B cell (primary cell): ENCODE results near the gene SMCO2. TPM values are rescaled to one million over a fixed set of nuclear protein-coding genes. Genes with fewer than 3 reads are reported as not detected.

Experiments used
- ATAC-seq: fragments of 200-7000 bp; cut with Tn5 transposase; one replicate; pipeline ENCODE4 v1.10.0; 2021; ENCODE audit warnings: low read depth, mild to moderate bottlenecking, moderate number of reproducible peaks, moderate library complexity
- CTCF ChIA-PET: fragments of 350-600 bp; sonication (Branson Sonifier 250); formaldehyde crosslinking; loops from one replicate; lab custom pipeline; 2021; ENCODE audit warnings: antibody characterized with exemption, inconsistent platforms; lab: Charles Lee
- POLR2A ChIA-PET: fragments of 350-600 bp; sonication (Branson Sonifier 250); formaldehyde crosslinking; loops from one replicate; lab custom pipeline; 2021; ENCODE audit warnings: antibody characterized with exemption; lab: Charles Lee
- DNase-seq: peaks from one replicate; pipeline ENCODE4 v3.0.0; 2013
- H2AFZ ChIP-seq: 2 replicates; pipeline ENCODE4 v1.6.1; 2012; ENCODE audit warnings: mild to moderate bottlenecking, low read depth, low read length; ENCODE audit not compliant: insufficient read depth, poor library complexity, severe bottlenecking
- H3K27ac ChIP-seq, 2 donors: 1 replicate in 1 of 2; 2 replicates in 1 of 2; pipeline ENCODE4 v1.5.1; 2012 to 2013; ENCODE audit warnings: low read length in 2 of 2, mild to moderate bottlenecking in 2 of 2, moderate library complexity in 1 of 2
- H3K27me3 ChIP-seq, 4 experiments: fragments of 200-600 bp in 1 of 4; sonication (generic) in 1 of 4; replicated peaks in 1 of 4; 1 replicate in 2 of 4; 2 replicates in 2 of 4; pipeline versions ENCODE4 v1.6.1 to v1.7.0; 2013 to 2016; ENCODE audit warnings: low read length in 3 of 4, mild to moderate bottlenecking in 2 of 4, mixed read lengths in 1 of 4, moderate library complexity in 1 of 4; ENCODE audit not compliant: insufficient read depth in 4 of 4, control insufficient read depth in 3 of 4; ENCODE audit errors: control extremely low read depth in 1 of 4
- H3K36me3 ChIP-seq, 2 experiments: replicated peaks in 1 of 2; 1 replicate in 1 of 2; 2 replicates in 1 of 2; pipeline versions ENCODE4 v1.6.1 to v1.7.1; 2013; ENCODE audit warnings: low read length in 1 of 2; ENCODE audit not compliant: insufficient read depth in 2 of 2, control insufficient read depth in 1 of 2; ENCODE audit errors: control extremely low read depth in 1 of 2, extremely low read depth in 1 of 2
- H3K4me1 ChIP-seq, 2 donors: fragments of 200-600 bp in 1 of 2; sonication (generic) in 1 of 2; 1 replicate in 1 of 2; 2 replicates in 1 of 2; pipeline versions ENCODE4 v1.5.1 to v1.6.1; 2013 to 2017; ENCODE audit warnings: low read length in 2 of 2; ENCODE audit not compliant: control insufficient read depth in 2 of 2, insufficient read depth in 2 of 2
- H3K4me2 ChIP-seq: replicated peaks from 2 replicates; pipeline ENCODE3; 2012; ENCODE audit warnings: mild to moderate bottlenecking, low read depth, low read length; ENCODE audit not compliant: poor library complexity, severe bottlenecking
- H3K4me3 ChIP-seq, 5 experiments: fragments of 200-600 bp in 1 of 5; sonication (generic) in 1 of 5; 1 replicate in 3 of 5; 2 replicates in 2 of 5; pipeline versions ENCODE4 v1.5.1 to v1.7.0; 2011 to 2016; ENCODE audit warnings: low read length in 4 of 5, mild to moderate bottlenecking in 4 of 5, low read depth in 2 of 5, control low read depth in 1 of 5, moderate library complexity in 1 of 5; ENCODE audit not compliant: insufficient read depth in 1 of 5; ENCODE audit errors: control extremely low read depth in 1 of 5, extremely low read depth in 1 of 5
- H3K79me2 ChIP-seq: fragments of 200-600 bp; sonication (generic); one replicate; pipeline ENCODE4 v1.6.0; 2016; ENCODE audit warnings: low read length; ENCODE audit not compliant: control insufficient read depth, insufficient read depth
- H3K9ac ChIP-seq: fragments of 200-600 bp; sonication (generic); 2 replicates; pipeline ENCODE4 v1.6.1; 2017; ENCODE audit warnings: mild to moderate bottlenecking, low read length, moderate library complexity
- H3K9me3 ChIP-seq, 3 donors: one replicate each; pipeline versions ENCODE4 v1.6.1 to v1.7.1; 2013; ENCODE audit warnings: low read length in 2 of 3; ENCODE audit not compliant: control insufficient read depth in 2 of 3, insufficient read depth in 1 of 3; ENCODE audit errors: control extremely low read depth in 1 of 3
- H4K20me1 ChIP-seq: 2 replicates; pipeline ENCODE4 v1.6.0; 2012; ENCODE audit warnings: mild to moderate bottlenecking, low read length; ENCODE audit not compliant: insufficient read depth, control insufficient read depth, poor library complexity, severe bottlenecking
- H3K27ac Mint-ChIP-seq: one replicate; pipeline ENCODE4 v1.8.0; 2021; ENCODE audit warnings: mixed read lengths
- H3K27me3 Mint-ChIP-seq: one replicate; pipeline ENCODE4 v1.8.0; 2021; ENCODE audit warnings: mixed read lengths
- H3K4me1 Mint-ChIP-seq: one replicate; pipeline ENCODE4 v1.8.0; 2021; ENCODE audit warnings: mixed read lengths
- H3K4me3 Mint-ChIP-seq: one replicate; pipeline ENCODE4 v1.8.0; 2021; ENCODE audit warnings: mixed read lengths
- H3K9me3 Mint-ChIP-seq: one replicate; pipeline ENCODE4 v1.8.0; 2022; ENCODE audit warnings: mixed read lengths; ENCODE audit not compliant: insufficient read depth
- EZH2 ChIP-seq: IDR thresholded peaks from 2 replicates; pipeline ENCODE4 v1.6.1; 2012; ENCODE audit warnings: borderline replicate concordance, low read depth, mild to moderate bottlenecking, moderate library complexity, low read length; ENCODE audit not compliant: insufficient read depth, poor library complexity, severe bottlenecking
- WGBS: methylation state at CpG from one replicate; pipeline ENCODE4 v1.1.5; 2013; ENCODE audit warnings: missing lambda C conversion rate; ENCODE audit not compliant: insufficient coverage; 5-methylcytosine and 5-hydroxymethylcytosine counted together
- intact Hi-C: fragments of 100-400 bp; cut with micrococcal nuclease; formaldehyde crosslinking; loops from one replicate; pipeline ENCODE4 v1.10.0; 2022
- polyA plus RNA-seq: library from polyadenylated mRNA; depleted of rRNA; stranded (reverse); fragments of >200 nt; gene quantifications from 2 replicates; pipeline ENCODE4 v1.2.3, GENCODE V29; 2012
- total RNA-seq, 2 donors: library from RNA; stranded (reverse); fragments of 120-200 nt in 1 of 2; gene quantifications; 1 replicate in 1 of 2; 2 replicates in 1 of 2; pipeline versions ENCODE4 v1.2.3 to v1.2.4, GENCODE V29; 2013 to 2022
- TF ChIP-seq, protein P1 (sequence below): fragments of 200-600 bp; IDR thresholded peaks from one replicate; pipeline ENCODE4 v1.8.0; 2022; ENCODE audit warnings: antibody characterized with exemption, mild to moderate bottlenecking

SMCO2 gene
- total and polyA plus RNA-seq, 2 donors (not counting 1 experiment from before 2014, with no cell fraction given), result 0.15 TPM; not detected in 1

GRCh38 chr12:27399074-27399473 lies 47.5 kb upstream of the SMCO2 start:
- no peaks in the 10 kb centered on the region for H3K9me3 Mint-ChIP-seq
- intact Hi-C loops, result no loop called here
- H3K27ac ChIP-seq, result no peak overlapping the region
- POLR2A ChIA-PET, result no interaction called here
- H3K4me2 ChIP-seq, result no peak overlapping the region
- DNase-seq, result no peak
- ATAC-seq, result no peak
- H3K4me3 Mint-ChIP-seq, result no peak overlapping the region
- H4K20me1 ChIP-seq, result no peaks in the 10 kb centered on the region
- H3K27me3 ChIP-seq, result no peaks in the 10 kb centered on the region
- TF ChIP-seq, protein P1, sequence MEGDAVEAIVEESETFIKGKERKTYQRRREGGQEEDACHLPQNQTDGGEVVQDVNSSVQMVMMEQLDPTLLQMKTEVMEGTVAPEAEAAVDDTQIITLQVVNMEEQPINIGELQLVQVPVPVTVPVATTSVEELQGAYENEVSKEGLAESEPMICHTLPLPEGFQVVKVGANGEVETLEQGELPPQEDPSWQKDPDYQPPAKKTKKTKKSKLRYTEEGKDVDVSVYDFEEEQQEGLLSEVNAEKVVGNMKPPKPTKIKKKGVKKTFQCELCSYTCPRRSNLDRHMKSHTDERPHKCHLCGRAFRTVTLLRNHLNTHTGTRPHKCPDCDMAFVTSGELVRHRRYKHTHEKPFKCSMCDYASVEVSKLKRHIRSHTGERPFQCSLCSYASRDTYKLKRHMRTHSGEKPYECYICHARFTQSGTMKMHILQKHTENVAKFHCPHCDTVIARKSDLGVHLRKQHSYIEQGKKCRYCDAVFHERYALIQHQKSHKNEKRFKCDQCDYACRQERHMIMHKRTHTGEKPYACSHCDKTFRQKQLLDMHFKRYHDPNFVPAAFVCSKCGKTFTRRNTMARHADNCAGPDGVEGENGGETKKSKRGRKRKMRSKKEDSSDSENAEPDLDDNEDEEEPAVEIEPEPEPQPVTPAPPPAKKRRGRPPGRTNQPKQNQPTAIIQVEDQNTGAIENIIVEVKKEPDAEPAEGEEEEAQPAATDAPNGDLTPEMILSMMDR, result no peak
- TF ChIP-seq EZH2, result no peak
- no peaks in the 10 kb centered on the region for H3K4me1 ChIP-seq
- WGBS, result 100% methylated on average over 2 of the region's 2 CpGs
- H3K27me3 Mint-ChIP-seq, result no peaks in the 10 kb centered on the region
- no peak overlapping the region for H2AFZ ChIP-seq
- H3K4me1 Mint-ChIP-seq, result no peaks in the 10 kb centered on the region
- no peaks in the 10 kb centered on the region for H3K79me2 ChIP-seq
- CTCF ChIA-PET, result no interaction called here
- no peak overlapping the region for H3K27ac Mint-ChIP-seq
- no peaks in the 10 kb centered on the region for H3K9me3 ChIP-seq
- no peak overlapping the region for H3K4me3 ChIP-seq
- H3K9ac ChIP-seq, result no peak overlapping the region
- no peaks in the 10 kb centered on the region for H3K36me3 ChIP-seq

DNA sequence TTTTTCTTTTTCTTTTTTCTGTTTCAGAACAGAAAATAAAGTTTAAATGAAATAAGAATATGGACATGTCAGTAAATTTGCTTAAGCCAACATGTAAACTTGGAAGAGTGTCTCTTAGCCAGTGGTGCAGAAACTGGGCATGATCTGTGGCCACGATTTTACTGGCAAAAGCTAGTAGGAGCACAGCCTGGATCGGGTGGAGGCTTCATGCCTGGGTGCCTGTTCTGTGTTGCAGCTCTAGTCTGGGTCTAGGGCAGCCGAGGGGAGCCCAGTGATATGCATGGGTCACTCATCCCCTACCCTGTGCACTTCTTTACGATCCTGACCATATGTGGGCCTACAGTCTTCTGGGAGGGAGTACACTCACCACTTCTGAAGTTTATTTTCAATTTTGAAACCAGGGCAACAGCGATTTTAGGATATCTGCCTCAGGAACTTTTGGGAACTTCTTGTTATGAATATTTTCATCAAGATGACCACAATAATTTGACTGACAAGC lies 45.6 kb upstream of the SMCO2 start:
- Histone ChIP-seq H3K4me2 (no peak overlapping the region), H2AFZ (no peak overlapping the region), H3K27me3 (no peaks in the 10 kb centered on the region), H3K4me3 (no peak overlapping the region), H3K79me2 (no peaks in the 10 kb centered on the region), H3K9me3 (peaks cover 0 to 5% (median 0%) of the 10 kb centered on the region in 3 donors), H4K20me1 (no peaks in the 10 kb centered on the region), H3K36me3 (no peaks in the 10 kb centered on the region), H3K4me1 (no peaks in the 10 kb centered on the region), H3K27ac (no peak overlapping the region), H3K9ac (no peak overlapping the region)
- 95% methylated on average over 4 of the region's 5 CpGs for WGBS
- Mint-ChIP-seq H3K4me1 (no peaks in the 10 kb centered on the region), H3K4me3 (no peak overlapping the region), H3K9me3 (no peaks in the 10 kb centered on the region), H3K27ac (no peak overlapping the region), H3K27me3 (no peaks in the 10 kb centered on the region)
- ChIA-PET POLR2A (no interaction called here), CTCF (no interaction called here)
- DNase-seq, result no peak
- ATAC-seq, result no peak
- TF ChIP-seq, protein P1, result no peak
- TF ChIP-seq EZH2, result no peak
- intact Hi-C loops, result no loop called here
